IMR-90 (cell line): ENCODE results near the gene OR14J1. TPM values are rescaled to one million over a fixed set of nuclear protein-coding genes. Genes with fewer than 3 reads are reported as not detected.

Source experiments
- ATAC-seq: fragments of 200-7000 bp; cut with Tn5 transposase; 2 replicates; pipeline ENCODE4 v1.9.1; 2020; ENCODE audit warnings: low read depth, mild to moderate bottlenecking, moderate library complexity
- BruUV-seq: library from RNA; stranded (reverse); fragments of 400-500 nt; replicated peaks from 2 replicates; lab custom pipeline; 2021; lab: Mats Ljungman, UMichigan
- CTCF ChIA-PET: fragments of 300-600 bp; formaldehyde crosslinking; extraction: SDS; loops from one replicate; lab custom pipeline; 2021; ENCODE audit warnings: antibody characterized with exemption; lab: Yijun Ruan, JAX
- POLR2A ChIA-PET: fragments of 300-600 bp; sonication (Branson Sonifier 250); formaldehyde crosslinking; loops from one replicate; lab custom pipeline; 2022; ENCODE audit warnings: antibody characterized with exemption; ENCODE audit not compliant: unreplicated experiment; lab: Charles Lee
- DNase-seq: peaks from one replicate; pipeline ENCODE4 v3.0.0; 2013
- H2AFZ ChIP-seq: replicated peaks from 2 replicates; pipeline ENCODE3; 2013; ENCODE audit warnings: low read length, mild to moderate bottlenecking; ENCODE audit not compliant: poor library complexity
- H2AK5ac ChIP-seq: 2 replicates; pipeline ENCODE4 v1.6.1; 2013; ENCODE audit warnings: low read depth, low read length, inconsistent platforms
- H2AK9ac ChIP-seq: replicated peaks from 2 replicates; pipeline ENCODE3; 2013; ENCODE audit warnings: mild to moderate bottlenecking, low read depth, low read length, moderate library complexity; ENCODE audit not compliant: poor library complexity
- H2BK120ac ChIP-seq: 2 replicates; pipeline ENCODE4 v1.6.1; 2013; ENCODE audit warnings: low read depth, low read length, inconsistent platforms
- H2BK15ac ChIP-seq: 3 replicates; pipeline ENCODE4 v1.6.1; 2013; ENCODE audit warnings: low read depth, low read length, inconsistent platforms
- H2BK20ac ChIP-seq: 2 replicates; pipeline ENCODE4 v1.6.1; 2013; ENCODE audit warnings: low read depth, mild to moderate bottlenecking, inconsistent platforms, low read length, moderate library complexity
- H2BK5ac ChIP-seq: 2 replicates; pipeline ENCODE4 v1.6.1; 2013; ENCODE audit warnings: mild to moderate bottlenecking, low read depth, low read length, inconsistent platforms; ENCODE audit not compliant: poor library complexity, severe bottlenecking
- H3K14ac ChIP-seq: replicated peaks from 2 replicates; pipeline ENCODE4 v1.6.1; 2013; ENCODE audit warnings: low read depth, low read length, inconsistent platforms
- H3K18ac ChIP-seq: 2 replicates; pipeline ENCODE4 v1.6.1; 2013; ENCODE audit warnings: low read depth, low read length, control low read depth
- H3K23ac ChIP-seq: 2 replicates; pipeline ENCODE4 v1.6.1; 2013; ENCODE audit warnings: low read depth, low read length, inconsistent platforms
- H3K27ac ChIP-seq: 2 replicates; pipeline ENCODE4 v1.5.1; 2013; ENCODE audit warnings: mild to moderate bottlenecking, control low read depth, low read length; ENCODE audit not compliant: insufficient read depth
- H3K27me3 ChIP-seq: 2 replicates; pipeline ENCODE4 v1.6.1; 2013; ENCODE audit warnings: low read length; ENCODE audit not compliant: control insufficient read depth, insufficient read depth
- H3K36me3 ChIP-seq: 2 replicates; pipeline ENCODE4 v1.6.1; 2013; ENCODE audit warnings: low read length, mixed read lengths; ENCODE audit not compliant: control insufficient read depth, insufficient read depth
- H3K4ac ChIP-seq: 2 replicates; pipeline ENCODE4 v1.6.1; 2013; ENCODE audit warnings: low read depth, low read length, inconsistent platforms
- H3K4me1 ChIP-seq: 2 replicates; pipeline ENCODE4 v1.6.1; 2013; ENCODE audit warnings: low read length, mixed read lengths; ENCODE audit not compliant: control insufficient read depth, insufficient read depth
- H3K4me2 ChIP-seq: 2 replicates; pipeline ENCODE4 v1.6.1; 2013; ENCODE audit warnings: low read depth, mild to moderate bottlenecking, control low read depth, low read length, moderate library complexity
- H3K4me3 ChIP-seq: 2 replicates; pipeline ENCODE4 v1.5.1; 2013; ENCODE audit warnings: low read depth, mild to moderate bottlenecking, control low read depth, low read length, moderate library complexity; ENCODE audit not compliant: insufficient read depth
- H3K56ac ChIP-seq: 2 replicates; pipeline ENCODE4 v1.6.1; 2013; ENCODE audit warnings: low read length, inconsistent platforms; ENCODE audit not compliant: insufficient read depth; ENCODE audit errors: extremely low read depth
- H3K79me1 ChIP-seq, 2 experiments: 2 replicates each; pipeline ENCODE4 v1.6.1; 2013; ENCODE audit warnings: low read length in 2 of 2, inconsistent platforms in 1 of 2, low read depth in 1 of 2
- H3K9ac ChIP-seq: 2 replicates; pipeline ENCODE4 v1.6.1; 2013; ENCODE audit warnings: low read depth, low read length, control low read depth
- H3K9me1 ChIP-seq: 2 replicates; pipeline ENCODE4 v1.6.1; 2013; ENCODE audit warnings: low read length, inconsistent platforms; ENCODE audit not compliant: insufficient read depth
- H3K9me3 ChIP-seq: 2 replicates; pipeline ENCODE4 v1.6.1; 2013; ENCODE audit warnings: low read length; ENCODE audit not compliant: control insufficient read depth, insufficient read depth
- H4K20me1 ChIP-seq: 2 replicates; pipeline ENCODE4 v1.6.1; 2013; ENCODE audit warnings: low read length, inconsistent platforms; ENCODE audit not compliant: insufficient read depth
- H4K5ac ChIP-seq: 2 replicates; pipeline ENCODE4 v1.6.1; 2013; ENCODE audit warnings: mild to moderate bottlenecking, low read depth, low read length, control low read depth
- H4K8ac ChIP-seq, 2 experiments: 2 replicates each; pipeline ENCODE4 v1.6.1; 2013; ENCODE audit warnings: low read depth in 2 of 2, low read length in 2 of 2, control low read depth in 1 of 2, inconsistent platforms in 1 of 2
- H4K91ac ChIP-seq: 2 replicates; pipeline ENCODE4 v1.6.1; 2013; ENCODE audit warnings: low read depth, low read length, inconsistent platforms; ENCODE audit not compliant: insufficient read depth
- CEBPB ChIP-seq: IDR thresholded peaks from 2 replicates; pipeline ENCODE4 v1.6.1; 2012; ENCODE audit warnings: low read depth, low read length, improper control_type of control experiment
- MAZ ChIP-seq: IDR thresholded peaks from 2 replicates; pipeline ENCODE4 v1.6.1; 2012; ENCODE audit warnings: low read depth, mild to moderate bottlenecking, low read length, improper control_type of control experiment, moderate library complexity, borderline replicate concordance
- POLR2A ChIP-seq: IDR thresholded peaks from 2 replicates; pipeline ENCODE4 v1.6.1; 2012; ENCODE audit warnings: mild to moderate bottlenecking, low read depth, low read length
- RAD21 ChIP-seq: IDR thresholded peaks from 2 replicates; pipeline ENCODE4 v1.6.1; 2012; ENCODE audit warnings: low read length, improper control_type of control experiment
- RCOR1 ChIP-seq: IDR thresholded peaks from 2 replicates; pipeline ENCODE4 v1.6.1; 2012; ENCODE audit warnings: mild to moderate bottlenecking, low read length, improper control_type of control experiment; ENCODE audit not compliant: insufficient replicate concordance
- WGBS, 2 experiments: methylation state at CpG; one replicate each; pipeline versions ENCODE4 v1.1.5 to v1.1.7; 2013; ENCODE audit warnings: missing lambda C conversion rate in 2 of 2; ENCODE audit not compliant: insufficient read length in 1 of 2; ENCODE audit errors: extremely low coverage in 2 of 2; 5-methylcytosine and 5-hydroxymethylcytosine counted together
- dilution Hi-C: fragments of 300-500 bp; cut with HindIII; formaldehyde crosslinking; loops from one replicate; pipeline ENCODE4 v1.14.3; 2018; ENCODE audit warnings: low sequenced_read_pairs; ENCODE audit not compliant: unreplicated experiment
- in situ Hi-C: fragments of 300-500 bp; cut with MboI; formaldehyde crosslinking; loops from 3 replicates; pipeline ENCODE4 v1.14.3; 2019; ENCODE audit warnings: low sequenced_read_pairs, inconsistent platforms, mixed read lengths
- intact Hi-C: fragments of 100-400 bp; cut with micrococcal nuclease; formaldehyde crosslinking; loops from 2 replicates; pipeline ENCODE4 v1.10.0; 2022
- polyA plus RNA-seq, 3 experiments: library from polyadenylated mRNA; depleted of rRNA; stranded (reverse); fragments of >200 nt; gene quantifications; 2 replicates each; pipeline ENCODE4 v1.2.3, GENCODE V29; 2012; ENCODE audit warnings: low replicate concordance in 1 of 3
- total RNA-seq: library from RNA; depleted of rRNA; stranded (reverse); fragments of >200 nt; gene quantifications from 2 replicates; pipeline ENCODE4 v1.2.3, GENCODE V29; 2012
- TF ChIP-seq, protein P1 (sequence below): fragments of 150-350 bp; IDR thresholded peaks from 2 replicates; pipeline ENCODE4 v1.6.1; 2017; ENCODE audit warnings: mild to moderate bottlenecking, antibody characterized with exemption, low read length, low read depth

OR14J1 gene
- total and polyA plus RNA-seq, 2 of the 4 experiments (the other 2 are of a cell fraction): not detected

DNA sequence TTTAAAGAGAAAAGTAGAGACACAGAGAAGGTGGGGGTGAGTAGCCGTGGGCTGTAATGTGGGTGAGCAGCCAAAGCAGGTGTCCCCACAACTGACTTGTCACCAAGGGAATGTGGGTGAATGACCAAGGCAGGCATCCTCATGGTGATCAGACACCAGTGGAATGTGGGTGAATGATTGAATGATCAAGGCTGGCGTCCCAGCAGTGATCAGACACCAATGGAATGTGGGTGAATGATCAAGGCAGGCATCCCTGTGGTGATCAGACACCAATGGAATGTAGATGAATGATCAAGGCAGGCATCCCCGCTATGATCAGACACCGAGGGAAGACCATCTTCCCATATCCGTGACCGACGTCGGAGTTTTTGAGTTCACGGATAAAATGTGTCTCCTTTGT lies 49.8 kb upstream of the OR14J1 start:
- H2AFZ ChIP-seq: no peak overlapping the region
- H2BK5ac ChIP-seq: no peak overlapping the region
- in situ Hi-C loops (no loop called here), intact Hi-C loops (no loop called here), dilution Hi-C loops (no loop called here)
- H3K14ac ChIP-seq: no peak overlapping the region
- TF ChIP-seq RCOR1: no peak
- TF ChIP-seq, protein P1, sequence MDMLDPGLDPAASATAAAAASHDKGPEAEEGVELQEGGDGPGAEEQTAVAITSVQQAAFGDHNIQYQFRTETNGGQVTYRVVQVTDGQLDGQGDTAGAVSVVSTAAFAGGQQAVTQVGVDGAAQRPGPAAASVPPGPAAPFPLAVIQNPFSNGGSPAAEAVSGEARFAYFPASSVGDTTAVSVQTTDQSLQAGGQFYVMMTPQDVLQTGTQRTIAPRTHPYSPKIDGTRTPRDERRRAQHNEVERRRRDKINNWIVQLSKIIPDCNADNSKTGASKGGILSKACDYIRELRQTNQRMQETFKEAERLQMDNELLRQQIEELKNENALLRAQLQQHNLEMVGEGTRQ: no peak
- no peak for TF ChIP-seq CEBPB
- TF ChIP-seq RAD21: no peak
- no peak for TF ChIP-seq MAZ
- TF ChIP-seq POLR2A: no peak
- H3K56ac ChIP-seq: no peak overlapping the region
- H2BK15ac ChIP-seq: no peak overlapping the region
- H2AK9ac ChIP-seq: no peak overlapping the region
- no TSS peak for BruUV-seq
- H4K20me1 ChIP-seq: no peaks in the 10 kb centered on the region
- no peak overlapping the region for H2BK120ac ChIP-seq
- H3K4me1 ChIP-seq: no peaks in the 10 kb centered on the region
- ChIA-PET CTCF (no interaction called here), POLR2A (no interaction called here)
- H3K27ac ChIP-seq: no peak overlapping the region
- H3K27me3 ChIP-seq: no peaks in the 10 kb centered on the region
- no peak overlapping the region for H3K9ac ChIP-seq
- H3K4me2 ChIP-seq: no peak overlapping the region
- ATAC-seq (no peak), DNase-seq (no peak)
- no peak overlapping the region for H3K18ac ChIP-seq
- H3K4ac ChIP-seq: no peak overlapping the region
- H3K4me3 ChIP-seq: no peak overlapping the region
- H3K36me3 ChIP-seq: no peaks in the 10 kb centered on the region
- no peak overlapping the region for H4K8ac ChIP-seq
- no peak overlapping the region for H4K5ac ChIP-seq
- H4K91ac ChIP-seq: no peak overlapping the region
- 31% methylated on average over 2 of the region's 9 CpGs; no CpG with 5 or more reads in 1 of the 2 experiments for WGBS, 2 experiments
- H3K79me1 ChIP-seq: no peaks in the 10 kb centered on the region
- H3K9me3 ChIP-seq: peaks cover 15% of the 10 kb centered on the region
- no peak overlapping the region for H3K23ac ChIP-seq
- no peak overlapping the region for H2AK5ac ChIP-seq
- H3K9me1 ChIP-seq: no peaks in the 10 kb centered on the region
- no peak overlapping the region for H2BK20ac ChIP-seq
